Activated T-cell treated with anti-CD3 and anti-CD28 coated beads, Interleukin-2, amount 50 U/mL, for 24 hours (primary cell): ENCODE results near the gene CLEC1B.
"Not testable (repeated sequence)": the region's sequence is repeated elsewhere in the genome, so short reads cannot be mapped to it uniquely, and the experiment has no call there.

Experiments used
- DNase-seq: peaks from one replicate; pipeline ENCODE4 v3.0.0-alpha.2; 2020
- H3K27ac Mint-ChIP-seq: 2 replicates; pipeline ENCODE4 v1.8.0; 2020; ENCODE audit warnings: mild to moderate bottlenecking, mixed read lengths
- H3K27me3 Mint-ChIP-seq: 2 replicates; pipeline ENCODE4 v1.8.0; 2020; ENCODE audit warnings: mixed read lengths
- H3K36me3 Mint-ChIP-seq: 2 replicates; pipeline ENCODE4 v1.8.0; 2020; ENCODE audit warnings: low read depth, mixed read lengths
- H3K4me1 Mint-ChIP-seq: 2 replicates; pipeline ENCODE4 v1.8.0; 2020; ENCODE audit warnings: low read depth, mixed read lengths
- H3K4me3 Mint-ChIP-seq: 2 replicates; pipeline ENCODE4 v1.8.0; 2020; ENCODE audit warnings: mild to moderate bottlenecking, moderate library complexity, mixed read lengths
- H3K9me3 Mint-ChIP-seq: 2 replicates; pipeline ENCODE4 v1.8.0; 2020; ENCODE audit warnings: mixed read lengths

The CLEC1B gene

GRCh38 chr12:9957834-9958233, 41.1 kb downstream of the CLEC1B start:
- Mint-ChIP-seq H3K4me3 (no peak overlapping the region), H3K4me1 (peaks cover 33% of the 10 kb centered on the region), H3K36me3 (no peaks in the 10 kb centered on the region), H3K27ac (no peak overlapping the region), H3K9me3 (no peaks in the 10 kb centered on the region), H3K27me3 (no peaks in the 10 kb centered on the region)
- no peak for DNase-seq

- not testable (repeated sequence) for H3K27ac Mint-ChIP-seq, H3K9me3 Mint-ChIP-seq
Observed at GRCh38 chr12:9952954-9953729, 45.8 kb downstream of the CLEC1B start.

DNA sequence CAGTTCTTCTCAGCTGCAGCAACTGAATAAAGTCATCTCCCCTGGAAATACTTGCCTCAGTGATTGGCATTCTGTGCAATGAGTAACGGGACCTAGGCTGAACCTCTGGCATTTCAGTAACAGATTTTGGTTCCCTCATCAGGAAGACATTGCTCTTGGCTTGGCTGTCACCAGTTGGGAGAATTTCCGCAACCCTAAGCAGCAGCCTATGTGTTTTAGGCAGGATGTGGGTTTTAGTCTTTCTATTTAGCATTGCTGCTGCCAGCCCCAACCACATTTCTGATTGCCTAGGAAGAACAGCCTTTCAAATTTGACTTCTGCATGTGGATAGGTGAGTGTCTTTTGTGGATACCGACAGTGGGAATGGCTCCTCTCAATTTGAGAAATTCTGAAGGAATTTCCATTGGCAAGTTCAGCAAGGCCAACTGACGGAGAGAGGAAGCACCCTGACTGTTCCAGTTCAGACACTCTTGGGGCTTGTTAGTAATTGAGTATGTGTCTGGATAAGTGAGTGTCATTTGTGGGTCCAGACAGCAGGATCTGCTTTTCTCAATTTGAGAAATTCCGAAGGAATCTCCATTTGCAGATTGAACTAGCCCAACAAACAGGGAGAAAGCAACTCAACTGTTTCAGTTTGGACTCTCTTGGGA, 47.8 kb downstream of the CLEC1B start:
- Mint-ChIP-seq H3K27ac (no peak overlapping the region), H3K27me3 (no peaks in the 10 kb centered on the region), H3K9me3 (no peaks in the 10 kb centered on the region), H3K36me3 (no peaks in the 10 kb centered on the region), H3K4me3 (peak overlapping the region; percentile 6), H3K4me1 (peaks cover 47% of the 10 kb centered on the region)
- DNase-seq: peak; percentile 39

More at GRCh38 chr12:9952954-9953729, 45.8 kb downstream of the CLEC1B start:
- H3K4me1 Mint-ChIP-seq: peaks cover 53% of the 10 kb centered on the region
- H3K36me3 Mint-ChIP-seq, H3K4me3 Mint-ChIP-seq, DNase-seq, H3K27me3 Mint-ChIP-seq: not testable (repeated sequence)

DNA sequence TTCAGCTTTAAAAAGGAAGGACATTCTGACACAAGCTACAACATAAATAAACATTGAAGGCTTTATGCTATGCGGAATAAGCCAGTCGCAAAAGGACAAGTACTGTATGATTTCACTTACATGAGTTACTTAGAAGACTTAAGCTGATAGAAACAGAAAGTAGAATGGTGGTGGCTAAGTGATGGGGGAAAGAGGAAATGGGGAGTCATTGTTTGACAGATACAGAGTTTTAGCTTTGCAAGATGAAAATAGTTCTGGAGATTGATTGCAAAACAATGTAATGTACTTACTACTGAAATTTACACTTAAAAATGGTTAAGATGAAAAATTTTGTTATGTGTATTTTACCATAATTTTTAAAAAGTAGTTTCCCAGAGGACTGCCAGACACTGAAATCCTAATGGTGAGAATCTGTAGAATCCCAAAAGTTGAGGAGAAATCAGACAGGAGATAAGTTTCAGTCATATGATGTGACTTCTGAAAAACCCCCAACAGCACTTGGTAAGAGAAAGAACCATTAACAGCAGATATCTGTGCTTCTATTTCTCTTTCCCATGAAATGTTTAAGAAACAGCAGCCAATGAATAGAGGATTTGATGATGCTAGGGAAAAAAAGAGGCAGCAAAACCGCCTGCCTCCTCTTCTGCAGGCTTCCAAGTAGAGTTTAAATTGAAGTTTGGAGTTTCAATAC, 50.2 kb downstream of the CLEC1B start:
- DNase-seq: no peak
- Mint-ChIP-seq H3K27ac (peak overlapping the region; percentile 68), H3K36me3 (no peaks in the 10 kb centered on the region), H3K27me3 (no peaks in the 10 kb centered on the region), H3K4me1 (peaks cover 48% of the 10 kb centered on the region), H3K4me3 (peak overlapping the region; percentile 9), H3K9me3 (no peaks in the 10 kb centered on the region)

GRCh38 chr12:9947674-9948073, 51.2 kb downstream of the CLEC1B start:
- Mint-ChIP-seq H3K27ac (no peak overlapping the region), H3K27me3 (peaks cover 4% of the 10 kb centered on the region), H3K4me1 (peaks cover 54% of the 10 kb centered on the region), H3K9me3 (no peaks in the 10 kb centered on the region), H3K4me3 (no peak overlapping the region), H3K36me3 (no peaks in the 10 kb centered on the region)
- no peak for DNase-seq

- Mint-ChIP-seq H3K27ac (no peak overlapping the region), H3K4me3 (no peak overlapping the region), H3K4me1 (peaks cover 36% of the 10 kb centered on the region), H3K9me3 (no peaks in the 10 kb centered on the region), H3K27me3 (peaks cover 8% of the 10 kb centered on the region), H3K36me3 (no peaks in the 10 kb centered on the region)
- DNase-seq: no peak
Observed at GRCh38 chr12:9944391-9944790, 54.5 kb downstream of the CLEC1B start.

- Mint-ChIP-seq H3K27ac (no peak overlapping the region), H3K4me1 (peaks cover 25% of the 10 kb centered on the region), H3K9me3 (no peaks in the 10 kb centered on the region), H3K4me3 (peak overlapping the region; percentile 67), H3K27me3 (peaks cover 8% of the 10 kb centered on the region), H3K36me3 (no peaks in the 10 kb centered on the region)
- DNase-seq: no peak
Observed at GRCh38 chr12:9943240-9943639, 55.7 kb downstream of the CLEC1B start.
